BE2C (cell line): ENCODE results near the gene DLG3.

Experiments used
- DNase-seq: peaks from one replicate; pipeline ENCODE4 v3.0.0-alpha.2; 2020
- H3K27me3 ChIP-seq: fragments of 250-450 bp; sonication (Bioruptor Pico); 2 replicates; pipeline ENCODE4 v1.5.1; 2020; ENCODE audit warnings: mild to moderate bottlenecking
- H3K36me3 ChIP-seq: fragments of 250-450 bp; sonication (Bioruptor Pico); 2 replicates; pipeline ENCODE4 v1.5.1; 2020; ENCODE audit warnings: mild to moderate bottlenecking
- H3K4me1 ChIP-seq: fragments of 250-450 bp; sonication (Bioruptor Pico); 2 replicates; pipeline ENCODE4 v1.5.1; 2020
- H3K4me3 ChIP-seq: 2 replicates; pipeline ENCODE4 v1.5.1; 2011; ENCODE audit warnings: low read depth, low read length
- H3K9me3 ChIP-seq: fragments of 250-450 bp; sonication (Bioruptor Pico); 2 replicates; pipeline ENCODE4 v1.5.1; 2020
- TF ChIP-seq, protein P1 (sequence below): IDR thresholded peaks from 2 replicates; pipeline ENCODE4 v1.5.1; 2012; ENCODE audit warnings: mild to moderate bottlenecking, low read depth, low read length

The DLG3 gene

DNA sequence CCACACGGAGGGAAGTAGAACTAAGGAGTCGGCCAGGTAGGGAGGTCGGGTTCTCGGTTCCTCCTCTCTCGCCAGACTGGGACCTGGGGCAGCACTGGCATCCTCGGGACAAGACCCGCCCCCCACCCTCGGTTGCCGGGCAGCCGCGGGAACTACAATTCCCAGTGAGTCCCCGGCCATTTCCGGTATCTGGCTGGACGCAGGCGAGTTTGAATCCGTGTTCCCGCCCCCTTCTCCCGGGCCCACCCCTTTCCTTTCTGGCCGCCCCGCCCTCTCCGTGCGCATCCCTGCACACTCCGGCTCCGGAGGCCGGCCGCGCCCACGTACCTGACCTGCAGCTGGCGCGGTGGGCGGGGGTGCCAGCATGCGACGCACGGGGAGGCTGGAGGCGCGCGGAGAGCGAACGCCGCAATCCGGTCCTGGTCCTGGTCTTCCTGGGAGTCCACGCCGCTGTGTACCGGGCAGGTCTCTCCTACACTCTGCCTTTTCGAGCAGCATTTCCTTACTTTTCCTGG is 10.2 kb upstream of the DLG3 start:
- no peaks in the 10 kb centered on the region for H3K27me3 ChIP-seq
- H3K36me3 ChIP-seq: no peaks in the 10 kb centered on the region
- H3K4me1 ChIP-seq: no peaks in the 10 kb centered on the region
- H3K9me3 ChIP-seq: no peaks in the 10 kb centered on the region
- TF ChIP-seq, protein P1, sequence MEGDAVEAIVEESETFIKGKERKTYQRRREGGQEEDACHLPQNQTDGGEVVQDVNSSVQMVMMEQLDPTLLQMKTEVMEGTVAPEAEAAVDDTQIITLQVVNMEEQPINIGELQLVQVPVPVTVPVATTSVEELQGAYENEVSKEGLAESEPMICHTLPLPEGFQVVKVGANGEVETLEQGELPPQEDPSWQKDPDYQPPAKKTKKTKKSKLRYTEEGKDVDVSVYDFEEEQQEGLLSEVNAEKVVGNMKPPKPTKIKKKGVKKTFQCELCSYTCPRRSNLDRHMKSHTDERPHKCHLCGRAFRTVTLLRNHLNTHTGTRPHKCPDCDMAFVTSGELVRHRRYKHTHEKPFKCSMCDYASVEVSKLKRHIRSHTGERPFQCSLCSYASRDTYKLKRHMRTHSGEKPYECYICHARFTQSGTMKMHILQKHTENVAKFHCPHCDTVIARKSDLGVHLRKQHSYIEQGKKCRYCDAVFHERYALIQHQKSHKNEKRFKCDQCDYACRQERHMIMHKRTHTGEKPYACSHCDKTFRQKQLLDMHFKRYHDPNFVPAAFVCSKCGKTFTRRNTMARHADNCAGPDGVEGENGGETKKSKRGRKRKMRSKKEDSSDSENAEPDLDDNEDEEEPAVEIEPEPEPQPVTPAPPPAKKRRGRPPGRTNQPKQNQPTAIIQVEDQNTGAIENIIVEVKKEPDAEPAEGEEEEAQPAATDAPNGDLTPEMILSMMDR: no peak
- peak; percentile 89 for DNase-seq
- H3K4me3 ChIP-seq: peak overlapping the region; percentile 79

DNA sequence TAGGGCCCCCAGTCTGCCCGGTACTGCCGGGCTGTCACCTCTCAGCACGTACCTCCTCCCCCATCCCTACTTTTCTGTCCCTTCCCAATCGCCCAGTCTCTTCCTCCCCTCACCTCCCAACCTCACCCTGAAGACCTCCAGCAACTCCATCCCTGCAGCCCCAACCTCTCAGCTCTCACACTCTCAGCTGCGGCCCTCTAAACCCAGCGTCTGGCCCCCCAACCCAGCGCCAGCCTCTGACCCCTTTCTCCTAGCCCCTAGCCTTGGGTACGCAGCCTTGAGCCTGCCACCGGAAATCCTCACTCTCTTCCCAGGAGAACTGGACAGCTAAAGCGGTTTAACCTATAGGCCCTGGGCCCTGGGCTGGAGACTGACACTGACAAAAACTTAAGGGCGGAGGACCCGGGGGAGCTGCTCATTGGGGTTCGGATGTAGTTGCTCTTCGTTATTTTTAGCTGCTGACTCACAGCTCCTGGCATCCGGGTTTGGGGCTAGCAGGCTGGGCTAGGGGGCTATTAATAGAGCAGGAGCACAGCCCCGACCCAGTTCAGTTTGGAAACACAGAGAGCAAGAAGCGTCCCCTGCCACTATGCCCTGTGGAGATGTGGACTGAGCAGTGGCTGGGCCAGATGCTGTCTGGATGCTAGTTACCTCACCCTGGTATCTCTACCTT is 9.6 kb upstream of the DLG3 start:
- no peaks in the 10 kb centered on the region for H3K9me3 ChIP-seq
- no peaks in the 10 kb centered on the region for H3K4me1 ChIP-seq
- no peaks in the 10 kb centered on the region for H3K36me3 ChIP-seq
- DNase-seq: no peak
- TF ChIP-seq, protein P1: no peak
- H3K4me3 ChIP-seq: peak overlapping the region; percentile 79
- H3K27me3 ChIP-seq: no peaks in the 10 kb centered on the region

- TF ChIP-seq, protein P1: peak; percentile 28
- Histone ChIP-seq H3K4me3 (no peak overlapping the region), H3K36me3 (no peaks in the 10 kb centered on the region), H3K4me1 (no peaks in the 10 kb centered on the region), H3K9me3 (no peaks in the 10 kb centered on the region), H3K27me3 (no peaks in the 10 kb centered on the region)
- DNase-seq: peak; percentile 42
Measured at GRCh38 chrX:70436343-70436742, 8.3 kb upstream of the DLG3 start.

- no peak for DNase-seq
- Histone ChIP-seq H3K4me3 (no peak overlapping the region), H3K27me3 (no peaks in the 10 kb centered on the region)
Measured at GRCh38 chrX:70437011-70437410, 7.6 kb upstream of the DLG3 start.

DNA sequence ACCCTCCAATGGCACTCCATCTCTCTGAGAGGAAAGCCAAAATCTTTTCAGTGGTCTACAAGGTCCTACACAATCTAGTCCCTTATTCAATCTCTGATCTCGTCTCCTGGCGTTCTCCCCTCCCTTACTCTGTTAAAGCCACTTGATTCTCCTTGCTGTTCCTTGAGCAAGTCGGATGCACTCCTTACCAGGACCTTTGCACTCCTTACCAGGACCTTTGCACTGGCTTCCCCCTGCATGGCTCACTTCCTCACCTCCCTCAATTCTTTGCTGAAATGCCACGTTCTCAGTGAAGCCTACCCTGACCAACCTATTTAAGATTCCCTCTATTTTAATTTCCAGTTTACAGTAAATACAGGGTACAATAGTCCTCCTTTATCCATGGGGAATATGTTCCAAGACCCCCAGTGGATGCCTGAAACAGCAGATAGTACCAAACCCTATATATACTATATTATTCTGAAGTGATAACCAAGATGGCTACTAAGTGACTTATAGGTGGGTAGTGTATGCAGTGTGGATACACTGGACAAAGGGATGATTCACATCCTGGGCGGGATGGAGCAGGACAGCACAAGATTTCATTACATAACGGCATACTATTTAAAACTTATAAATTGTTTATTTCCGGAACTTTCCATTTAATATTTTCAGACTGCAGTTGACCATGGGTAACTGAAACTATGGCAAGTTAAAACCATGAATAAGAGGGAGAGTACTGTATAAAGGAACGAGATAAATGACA is 6.5 kb upstream of the DLG3 start:
- Histone ChIP-seq H3K9me3 (no peaks in the 10 kb centered on the region), H3K27me3 (no peaks in the 10 kb centered on the region), H3K4me1 (no peaks in the 10 kb centered on the region), H3K36me3 (no peaks in the 10 kb centered on the region), H3K4me3 (no peak overlapping the region)
- no peak for DNase-seq
- TF ChIP-seq, protein P1: no peak

More at GRCh38 chrX:70437011-70437410, 7.6 kb upstream of the DLG3 start:
- no peaks in the 10 kb centered on the region for H3K36me3 ChIP-seq
- TF ChIP-seq, protein P1: no peak
- no peaks in the 10 kb centered on the region for H3K9me3 ChIP-seq
- H3K4me1 ChIP-seq: no peaks in the 10 kb centered on the region

- Histone ChIP-seq H3K36me3 (no peaks in the 10 kb centered on the region), H3K4me3 (no peak overlapping the region), H3K4me1 (no peaks in the 10 kb centered on the region), H3K27me3 (peaks cover 1% of the 10 kb centered on the region), H3K9me3 (no peaks in the 10 kb centered on the region)
- TF ChIP-seq, protein P1: no peak
- DNase-seq: no peak
Measured at GRCh38 chrX:70439016-70439415, 5.6 kb upstream of the DLG3 start.
